Measurements from ENCODE around the gene JPH2.

GRCh38 chr20:44067650-44068081 lies 119.3 kb downstream of the JPH2 start:
- TF ChIP-seq CTCF (IDR thresholded peaks at IDR 0.05 in 2 of 3, conservative IDR thresholded peaks at IDR 0.05 in 1 of 3; ENCODE audit: borderline replicate concordance in 1 of 3, insufficient read depth in 1 of 3, low read depth in 2 of 3, low read length in 2 of 3) (no peak), POLR2A (IDR thresholded peaks at IDR 0.05; ENCODE audit: borderline replicate concordance, extremely low read depth, insufficient read depth, insufficient read length) (no peak)
